HEK293 (cell line): Measurements from ENCODE around the gene RASEF.

ENCODE experiments used
- ATF2 ChIP-seq: fragments of 450-650 bp; formaldehyde crosslinking; IDR thresholded peaks from 2 replicates; pipeline ENCODE4 v1.5.1; 2016; ENCODE audit warnings: missing biosample characterization, missing genetic modification characterization, low read depth
- CTCF ChIP-seq: fragments of 450-650 bp; formaldehyde crosslinking; IDR thresholded peaks from 2 replicates; pipeline ENCODE4 v1.5.1; 2016; ENCODE audit warnings: missing biosample characterization, missing genetic modification characterization
- EGR2 ChIP-seq: fragments of 450-650 bp; formaldehyde crosslinking; IDR thresholded peaks from 2 replicates; pipeline ENCODE4 v1.5.1; 2016; ENCODE audit warnings: low read depth, missing biosample characterization, missing genetic modification characterization
- KLF1 ChIP-seq: fragments of 450-650 bp; formaldehyde crosslinking; IDR thresholded peaks from 2 replicates; pipeline ENCODE4 v1.5.1; 2016; ENCODE audit warnings: missing biosample characterization, missing genetic modification characterization
- RBAK ChIP-seq: fragments of 450-650 bp; formaldehyde crosslinking; IDR thresholded peaks from 2 replicates; pipeline ENCODE4 v1.5.1; 2016; ENCODE audit warnings: missing biosample characterization, missing genetic modification characterization
- REST ChIP-seq: fragments of 450-650 bp; formaldehyde crosslinking; IDR thresholded peaks from 2 replicates; pipeline ENCODE4 v1.5.1; 2016; ENCODE audit warnings: missing biosample characterization, missing genetic modification characterization
- WT1 ChIP-seq: fragments of 450-650 bp; formaldehyde crosslinking; IDR thresholded peaks from 2 replicates; pipeline ENCODE4 v1.5.1; 2016; ENCODE audit warnings: missing biosample characterization, missing genetic modification characterization
- YY1 ChIP-seq: fragments of 450-650 bp; formaldehyde crosslinking; IDR thresholded peaks from 2 replicates; pipeline ENCODE4 v1.5.1; 2018; ENCODE audit warnings: missing biosample characterization, missing genetic modification characterization
- ZNF121 ChIP-seq: fragments of 450-650 bp; formaldehyde crosslinking; IDR thresholded peaks from 2 replicates; pipeline ENCODE4 v1.5.1; 2016; ENCODE audit warnings: missing biosample characterization, missing genetic modification characterization
- ZNF513 ChIP-seq: fragments of 450-650 bp; IDR thresholded peaks from 2 replicates; pipeline ENCODE4 v1.5.1; 2018; ENCODE audit warnings: missing biosample characterization, missing genetic modification characterization
- ZNF518A ChIP-seq: fragments of 450-650 bp; formaldehyde crosslinking; conservative IDR thresholded peaks from 2 replicates; pipeline ENCODE4 v1.5.1; 2016; ENCODE audit warnings: low read depth, missing biosample characterization, missing genetic modification characterization

GRCh38 chr9:83032065-83032625 is 30.8 kb downstream of the RASEF start:
- TF ChIP-seq REST (tag by site-specific recombination) (no peak), CTCF (tag by site-specific recombination) (no peak), YY1 (tag by site-specific recombination) (no peak), ZNF518A (tag by site-specific recombination) (no peak), RBAK (no peak), KLF1 (tag by site-specific recombination) (no peak), EGR2 (tag by site-specific recombination) (no peak), ZNF121 (tag by site-specific recombination) (no peak), ZNF513 (tag by site-specific recombination) (no peak), WT1 (tag by site-specific recombination) (no peak), ATF2 (tag by site-specific recombination) (no peak)
